GM18499 (cell line): ENCODE data around the gene C17orf58.
"Not testable (repeated sequence)": the region's sequence is repeated elsewhere in the genome, so short reads cannot be mapped to it uniquely, and the experiment has no call there.

Experiments
- ATAC-seq: cut with Tn5 transposase; IDR thresholded peaks from one replicate; pipeline ENCODE4 v1.9.1; 2021; ENCODE audit warnings: moderate number of reproducible peaks; ENCODE audit not compliant: insufficient read depth, unreplicated experiment

The C17orf58 gene

GRCh38 chr17:67963145-67963572 lies 33.1 kb downstream of the C17orf58 start:
- not testable (repeated sequence) for ATAC-seq

GRCh38 chr17:67962156-67962555 lies 34.1 kb downstream of the C17orf58 start:
- not testable (repeated sequence) for ATAC-seq

- ATAC-seq = not testable (repeated sequence)
Measured at GRCh38 chr17:67960276-67960675, 36.0 kb downstream of the C17orf58 start.

GRCh38 chr17:67959510-67959909 lies 36.8 kb downstream of the C17orf58 start:
- ATAC-seq = no peak

- no peak for ATAC-seq
Measured at GRCh38 chr17:67950945-67951344, 45.3 kb downstream of the C17orf58 start.

- no peak for ATAC-seq
Measured at GRCh38 chr17:67947325-67947813, 48.9 kb downstream of the C17orf58 start.

- ATAC-seq = no peak
Measured at GRCh38 chr17:67946513-67946912, 49.8 kb downstream of the C17orf58 start.

- no peak for ATAC-seq
Measured at GRCh38 chr17:67944035-67944434, 52.2 kb downstream of the C17orf58 start.

GRCh38 chr17:67942810-67943209 lies 53.5 kb downstream of the C17orf58 start:
- no peak for ATAC-seq
